ENCODE results near the gene TENT5C.

Gene TENT5C

DNA sequence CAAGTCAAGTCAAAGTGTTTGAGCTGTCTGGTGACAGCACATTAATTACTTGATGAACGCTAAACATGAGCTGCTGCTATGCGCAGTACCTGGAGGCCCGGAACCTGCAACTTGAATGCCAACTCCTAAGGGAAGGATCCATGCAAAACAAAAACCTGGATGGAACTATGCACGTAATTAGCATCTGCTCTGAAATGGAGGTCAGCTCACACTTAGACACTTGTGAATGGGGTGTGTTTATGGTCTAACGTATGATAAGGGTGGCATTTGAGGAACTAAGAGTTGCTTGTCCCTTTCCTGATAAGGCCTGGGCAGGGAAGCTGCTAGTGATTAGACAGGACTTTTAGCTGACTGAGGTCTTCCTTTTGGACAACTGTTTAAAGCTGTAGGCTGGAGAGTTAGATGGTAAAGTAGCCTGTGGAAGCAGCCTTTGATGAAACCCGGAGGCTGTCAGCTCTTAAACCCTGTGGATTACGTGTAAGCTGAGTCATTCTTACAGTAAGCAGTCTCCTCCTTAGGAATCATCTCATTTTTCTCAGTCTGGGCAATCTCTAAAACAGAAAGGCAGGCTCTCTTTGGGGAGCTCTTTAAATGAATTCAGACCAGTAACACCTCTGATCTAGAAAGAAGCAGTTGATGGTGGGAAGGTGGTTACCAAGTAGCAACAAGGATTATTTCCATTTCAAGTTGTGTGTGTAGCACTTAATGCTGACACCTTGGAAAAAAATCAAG lies 6.8 kb downstream of the TENT5C start:
- no peak overlapping the region for H3K4me3 ChIP-seq (ENCODE audit: low read depth, low read length)

DNA sequence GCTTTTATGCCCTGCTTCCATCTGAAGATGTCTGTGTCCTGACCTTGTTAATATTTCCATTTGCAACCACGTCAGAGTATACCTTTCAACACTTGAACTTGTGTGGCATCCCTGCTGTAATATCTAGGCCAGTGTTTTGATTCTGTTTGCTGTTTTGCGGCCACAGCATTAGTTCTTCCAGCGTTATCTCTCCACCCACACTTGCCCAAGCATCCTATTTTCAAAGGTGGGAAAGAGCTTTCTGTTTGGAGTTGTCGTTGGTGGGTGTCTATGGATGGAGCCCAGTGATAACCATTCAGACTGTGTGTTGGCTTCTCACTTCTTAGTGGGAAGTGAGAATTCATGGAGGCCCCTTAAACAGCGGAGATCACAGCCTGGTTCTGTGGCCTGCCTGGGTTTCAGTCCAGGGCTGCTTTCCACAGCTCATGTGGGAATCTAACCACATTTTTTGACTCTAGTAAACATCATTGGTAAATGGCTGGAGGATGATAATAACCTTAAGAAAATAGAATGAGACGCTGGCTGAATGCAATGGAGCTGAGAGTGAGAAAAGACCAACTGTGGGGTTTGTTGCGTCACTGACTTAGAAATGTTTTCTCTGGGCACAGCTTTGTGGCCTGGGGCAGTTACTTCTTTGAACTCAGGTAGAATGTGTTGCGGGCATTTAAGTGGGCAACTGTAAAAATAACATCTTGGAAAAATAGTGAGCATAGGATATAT lies 7.6 kb downstream of the TENT5C start:
- no peak overlapping the region for H3K4me3 ChIP-seq (ENCODE audit: low read depth, low read length)

- H3K4me3 ChIP-seq (ENCODE audit: low read depth, low read length): no peak overlapping the region
These were observed 8.3 kb downstream of the TENT5C start for GRCh38 chr1:117613969-117614729.

- H3K4me3 ChIP-seq (ENCODE audit: low read depth, low read length): no peak overlapping the region
These were observed 9.6 kb downstream of the TENT5C start for GRCh38 chr1:117615474-117615873.

GRCh38 chr1:117616356-117616755 lies 10.5 kb downstream of the TENT5C start:
- H3K4me3 ChIP-seq (ENCODE audit: low read depth, low read length): no peak overlapping the region

DNA sequence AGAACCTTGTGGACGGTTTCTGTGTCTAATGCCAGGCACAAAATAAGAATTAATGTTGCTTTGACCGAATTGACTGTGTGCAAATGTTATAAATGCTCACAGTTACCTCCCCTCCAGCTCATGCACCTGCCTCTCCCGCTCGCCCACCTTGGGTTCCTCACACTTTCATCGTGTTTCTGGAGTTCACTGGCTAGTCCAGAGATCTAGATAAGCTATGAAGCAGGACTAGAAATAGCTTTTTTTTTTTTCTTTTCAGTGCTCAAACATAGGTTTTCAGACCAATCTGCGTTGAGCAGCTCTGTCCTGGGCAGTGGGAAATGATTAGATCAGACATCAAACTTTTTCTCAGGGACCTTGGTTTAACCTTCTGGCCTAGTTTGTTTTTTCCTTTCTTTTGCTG lies 11.1 kb downstream of the TENT5C start:
- no peak overlapping the region for H3K4me3 ChIP-seq (ENCODE audit: low read depth, low read length)

DNA sequence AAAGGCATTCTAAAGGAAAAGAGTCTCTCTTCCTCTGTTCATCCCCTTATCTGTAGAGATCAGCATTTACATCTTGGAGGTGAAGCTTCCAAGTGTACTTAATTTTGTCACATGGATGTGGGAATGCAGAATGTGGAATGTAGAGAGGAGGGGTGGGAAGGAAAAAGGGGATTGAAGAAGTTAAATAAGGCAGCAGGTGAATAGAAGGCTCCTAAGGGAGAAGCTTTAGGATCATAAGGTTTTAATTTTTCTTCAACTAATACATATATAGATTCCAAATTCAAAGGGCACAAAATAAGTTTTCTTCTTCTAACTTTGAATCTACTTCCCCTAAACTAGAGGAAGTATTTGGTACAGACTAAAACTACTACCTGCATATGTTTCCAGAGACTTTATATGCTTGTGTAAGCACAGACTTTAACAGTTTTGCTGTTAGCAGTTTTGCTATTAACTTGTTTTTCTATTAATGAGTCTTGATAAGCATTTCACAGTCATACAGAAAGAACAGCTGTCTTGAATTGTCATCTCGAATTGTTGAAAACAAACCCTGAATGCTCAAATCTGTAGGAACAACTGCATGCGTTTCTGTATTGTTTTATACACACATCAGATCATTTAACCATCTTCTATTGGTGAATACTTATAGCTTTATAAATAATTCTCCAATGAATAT lies 12.7 kb downstream of the TENT5C start:
- no peak overlapping the region for H3K4me3 ChIP-seq (ENCODE audit: low read depth, low read length)

GRCh38 chr1:117620440-117620839 lies 14.6 kb downstream of the TENT5C start:
- H3K4me3 ChIP-seq (ENCODE audit: low read depth, low read length): no peak overlapping the region

GRCh38 chr1:117621316-117621715 lies 15.5 kb downstream of the TENT5C start:
- H3K4me3 ChIP-seq (ENCODE audit: low read depth, low read length): no peak overlapping the region

DNA sequence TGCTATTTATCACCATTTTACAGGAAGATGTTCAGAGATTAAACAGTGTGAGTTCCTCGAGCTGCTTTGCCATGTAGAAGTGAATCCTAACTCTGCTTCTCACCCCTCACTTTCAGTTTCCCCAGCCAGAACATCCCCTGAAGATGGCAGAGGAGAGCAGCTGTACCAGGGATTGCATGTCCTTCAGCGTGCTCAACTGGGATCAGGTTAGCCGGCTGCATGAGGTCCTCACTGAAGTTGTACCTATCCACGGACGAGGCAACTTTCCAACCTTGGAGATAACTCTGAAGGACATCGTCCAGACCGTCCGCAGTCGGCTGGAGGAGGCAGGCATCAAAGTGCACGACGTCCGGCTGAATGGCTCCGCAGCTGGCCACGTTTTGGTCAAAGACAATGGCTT lies 16.9 kb downstream of the TENT5C start:
- H3K4me3 ChIP-seq (ENCODE audit: low read depth, low read length): no peak overlapping the region

GRCh38 chr1:117623141-117623540 lies 17.3 kb downstream of the TENT5C start:
- H3K4me3 ChIP-seq (ENCODE audit: low read depth, low read length): no peak overlapping the region

GRCh38 chr1:117623698-117624097 lies 17.9 kb downstream of the TENT5C start:
- no peak overlapping the region for H3K4me3 ChIP-seq (ENCODE audit: low read depth, low read length)

- H3K4me3 ChIP-seq (ENCODE audit: low read depth, low read length): no peak overlapping the region
These were observed 21.8 kb downstream of the TENT5C start for GRCh38 chr1:117627546-117628130.

DNA sequence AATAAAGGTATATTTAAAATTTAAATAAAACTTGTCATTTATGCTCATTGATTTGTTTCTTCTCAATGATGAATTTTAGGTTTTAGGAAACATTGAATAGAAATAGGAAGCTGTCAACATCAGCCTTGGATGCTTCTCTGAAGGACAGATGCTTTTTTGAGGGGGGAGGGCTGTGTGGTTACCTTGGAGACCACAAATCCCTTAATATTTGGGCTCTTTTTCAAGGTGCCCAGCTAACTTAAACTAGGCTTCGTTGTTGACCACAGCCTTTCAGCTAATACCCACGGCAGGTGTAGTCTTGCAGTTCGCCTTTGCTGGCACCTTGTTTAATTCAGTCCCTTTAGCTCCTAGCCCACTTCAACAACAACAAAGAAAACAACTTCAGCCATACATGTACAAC lies 22.5 kb downstream of the TENT5C start:
- no peak overlapping the region for H3K4me3 ChIP-seq (ENCODE audit: low read depth, low read length)

GRCh38 chr1:117629625-117630422 lies 24.0 kb downstream of the TENT5C start:
- H3K4me3 ChIP-seq (ENCODE audit: low read depth, low read length): no peak overlapping the region

GRCh38 chr1:117630423-117630998 lies 24.7 kb downstream of the TENT5C start:
- H3K4me3 ChIP-seq (ENCODE audit: low read depth, low read length): no peak overlapping the region

DNA sequence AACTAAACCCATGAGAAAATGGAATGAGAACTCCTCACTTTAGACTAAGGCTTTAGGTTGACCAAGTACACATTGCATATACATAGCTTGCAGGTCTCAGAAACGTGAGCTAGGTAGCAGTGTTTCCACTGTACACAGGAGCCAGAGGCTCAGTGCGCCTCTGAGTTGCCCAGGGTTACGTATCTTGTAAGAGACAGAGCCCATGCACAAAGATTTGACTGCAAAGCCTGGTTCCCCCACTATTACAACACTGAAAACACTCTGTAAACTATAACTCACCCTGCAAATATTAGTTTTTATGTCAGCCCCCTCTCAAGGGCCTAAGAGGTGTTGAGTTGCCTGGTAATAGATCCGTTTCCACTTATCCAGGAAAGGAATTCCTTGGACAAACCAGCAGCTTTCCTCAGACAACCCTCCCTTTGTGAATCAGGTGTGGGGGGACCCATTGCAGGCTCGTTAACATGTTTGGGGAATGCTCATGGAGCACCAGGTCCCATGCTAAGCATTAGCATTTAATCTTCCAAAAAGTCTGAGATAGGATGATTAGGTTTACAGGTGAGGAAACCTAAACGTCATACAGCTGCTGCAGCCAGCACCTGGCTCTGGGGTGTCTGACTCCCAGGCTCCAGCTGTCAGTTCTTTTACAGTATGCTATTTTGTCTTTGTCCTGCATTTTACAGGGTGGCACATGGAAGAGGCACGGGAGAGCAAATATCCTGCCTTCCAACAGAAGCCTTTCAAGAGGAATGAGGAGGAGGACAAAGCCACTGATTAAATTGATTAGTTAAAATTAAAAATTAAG lies 25.7 kb downstream of the TENT5C start:
- H3K4me3 ChIP-seq (ENCODE audit: low read depth, low read length): no peak overlapping the region

- no peak overlapping the region for H3K4me3 ChIP-seq (ENCODE audit: low read depth, low read length)
These were observed 26.6 kb downstream of the TENT5C start for GRCh38 chr1:117632269-117633067.
